K562 (cell line): ENCODE results near the gene ZNF609.

Source experiments
- MAFF ChIP-seq: IDR thresholded peaks from 2 replicates; pipeline ENCODE4 v1.6.1; 2012; ENCODE audit warnings: low read length, improper control_type of control experiment
- NR2F6 ChIP-seq: fragments of 450-650 bp; formaldehyde crosslinking; IDR thresholded peaks from 2 replicates; pipeline ENCODE4 v1.4.0; 2020; ENCODE audit warnings: mild to moderate bottlenecking
- ZFX ChIP-seq: sonication (generic); formaldehyde crosslinking; IDR thresholded peaks from 2 replicates; pipeline ENCODE4 v1.8.0; 2022; ENCODE audit warnings: mild to moderate bottlenecking, missing genetic modification reagents, moderate library complexity

- no peak for TF ChIP-seq MAFF
- TF ChIP-seq NR2F6 (CRISPR knock-in tag), result no peak
- TF ChIP-seq ZFX, result no peak
These were observed 232.8 kb downstream of the ZNF609 start for GRCh38 chr15:64693134-64693533.
